SIG-M5 (cell line): ENCODE data around the gene ING5.

Experiments
- DNase-seq: peaks from one replicate; lab custom pipeline; 2025; lab: John Stamatoyannopoulos, UW

ING5 gene

GRCh38 chr2:241760301-241760771 lies 58.5 kb downstream of the ING5 start:
- no peak for DNase-seq

GRCh38 chr2:241762321-241762932 lies 60.6 kb downstream of the ING5 start:
- no peak for DNase-seq

- DNase-seq: no peak
Observed at GRCh38 chr2:241762933-241763369, 61.1 kb downstream of the ING5 start.

GRCh38 chr2:241763551-241764274 lies 61.9 kb downstream of the ING5 start:
- no peak for DNase-seq

GRCh38 chr2:241764275-241765241 lies 62.7 kb downstream of the ING5 start:
- DNase-seq: no peak

GRCh38 chr2:241767464-241768250 lies 65.8 kb downstream of the ING5 start:
- DNase-seq: no peak

GRCh38 chr2:241768251-241768711 lies 66.4 kb downstream of the ING5 start:
- DNase-seq: no peak

GRCh38 chr2:241768850-241769249 lies 67.0 kb downstream of the ING5 start:
- DNase-seq: no peak

- no peak for DNase-seq
Observed at GRCh38 chr2:241769819-241770184, 68.0 kb downstream of the ING5 start.

- no peak for DNase-seq
Observed at GRCh38 chr2:241770185-241770935, 68.5 kb downstream of the ING5 start.

GRCh38 chr2:241770936-241771285 lies 69.1 kb downstream of the ING5 start:
- no peak for DNase-seq

- no peak for DNase-seq
Observed at GRCh38 chr2:241771286-241772062, 69.6 kb downstream of the ING5 start.

GRCh38 chr2:241772063-241772499 lies 70.2 kb downstream of the ING5 start:
- DNase-seq: no peak

GRCh38 chr2:241773511-241774418 lies 71.9 kb downstream of the ING5 start:
- no peak for DNase-seq

- no peak for DNase-seq
Observed at GRCh38 chr2:241774419-241775222, 72.8 kb downstream of the ING5 start.

GRCh38 chr2:241775223-241776177 lies 73.7 kb downstream of the ING5 start:
- no peak for DNase-seq
